T-cell (primary cell): Measurements from ENCODE around the gene NLRC3. TPM values are rescaled to one million over a fixed set of nuclear protein-coding genes. Genes with fewer than 3 reads are reported as not detected.
"Not testable (repeated sequence)": the region's sequence is repeated elsewhere in the genome, so short reads cannot be mapped to it uniquely, and the experiment has no call there.

Experiments
- ATAC-seq, 4 experiments: fragments of 200-7000 bp in 3 of 4; fragments of 150-1000 bp in 1 of 4; cut with Tn5 transposase; replicated peaks in 1 of 4; 1 replicate in 3 of 4; 2 replicates in 1 of 4; pipeline ENCODE4 v1.10.0; 2021; ENCODE audit warnings: moderate library complexity in 3 of 4, mild to moderate bottlenecking in 2 of 4, moderate number of reproducible peaks in 1 of 4
- CTCF ChIA-PET, 2 donors: fragments of 300-600 bp; sonication (Branson Sonifier 250); formaldehyde crosslinking; loops; one replicate each; lab custom pipeline; 2022; ENCODE audit warnings: antibody characterized with exemption in 2 of 2; lab: Charles Lee
- POLR2A ChIA-PET, 2 donors: fragments of 300-600 bp; sonication (Branson Sonifier 250); formaldehyde crosslinking; loops; one replicate each; lab custom pipeline; 2022; ENCODE audit warnings: antibody characterized with exemption in 2 of 2; lab: Charles Lee
- DNase-seq, 35 experiments: peaks; one replicate each; pipeline versions ENCODE4 v3.0.0 to v3.0.0-alpha.2; 2013 to 2023
- H3K27ac ChIP-seq: one replicate; pipeline ENCODE4 v1.5.1; 2013; ENCODE audit warnings: low read length
- H3K27me3 ChIP-seq, 2 experiments: replicated peaks in 1 of 2; 1 replicate in 1 of 2; 2 replicates in 1 of 2; pipeline versions ENCODE4 v1.6.1 to v1.7.0; 2013; ENCODE audit warnings: low read length in 1 of 2, mixed read lengths in 1 of 2; ENCODE audit not compliant: control insufficient read depth in 2 of 2, insufficient read depth in 2 of 2; ENCODE audit errors: extremely low read depth in 1 of 2
- H3K36me3 ChIP-seq, 2 donors: 1 replicate in 1 of 2; 2 replicates in 1 of 2; pipeline versions ENCODE4 v1.6.1 to v1.7.0; 2013; ENCODE audit warnings: low read length in 1 of 2; ENCODE audit not compliant: control insufficient read depth in 2 of 2, insufficient read depth in 1 of 2; ENCODE audit errors: extremely low read depth in 1 of 2
- H3K4me1 ChIP-seq, 2 experiments: 1 replicate in 1 of 2; 2 replicates in 1 of 2; pipeline versions ENCODE4 v1.6.1 to v1.7.0; 2013; ENCODE audit warnings: low read length in 2 of 2, mixed read lengths in 1 of 2; ENCODE audit not compliant: insufficient read depth in 2 of 2, control insufficient read depth in 1 of 2; ENCODE audit errors: extremely low read depth in 1 of 2
- H3K4me3 ChIP-seq, 2 donors: 1 replicate in 1 of 2; 2 replicates in 1 of 2; pipeline versions ENCODE4 v1.5.1 to v1.7.0; 2013; ENCODE audit warnings: mild to moderate bottlenecking in 2 of 2, low read length in 1 of 2, moderate library complexity in 1 of 2; ENCODE audit not compliant: control insufficient read depth in 1 of 2; ENCODE audit errors: extremely low read depth in 1 of 2
- H3K9me3 ChIP-seq: 2 replicates; pipeline ENCODE4 v1.7.0; 2013
- H3K27ac Mint-ChIP-seq, 2 donors: one replicate each; pipeline ENCODE4 v1.8.0; 2020 to 2021; ENCODE audit warnings: mild to moderate bottlenecking in 2 of 2, mixed read lengths in 2 of 2
- H3K27me3 Mint-ChIP-seq, 2 donors: one replicate each; pipeline ENCODE4 v1.8.0; 2021 to 2022; ENCODE audit warnings: mixed read lengths in 2 of 2
- H3K36me3 Mint-ChIP-seq: one replicate; pipeline ENCODE4 v1.8.0; 2021; ENCODE audit warnings: mixed read lengths
- H3K4me1 Mint-ChIP-seq, 3 donors: one replicate each; pipeline ENCODE4 v1.8.0; 2020 to 2022; ENCODE audit warnings: mixed read lengths in 3 of 3, mild to moderate bottlenecking in 1 of 3
- H3K4me3 Mint-ChIP-seq, 3 donors: one replicate each; pipeline ENCODE4 v1.8.0; 2020 to 2022; ENCODE audit warnings: mild to moderate bottlenecking in 3 of 3, mixed read lengths in 3 of 3, moderate library complexity in 3 of 3
- H3K9me3 Mint-ChIP-seq, 3 donors: one replicate each; pipeline ENCODE4 v1.8.0; 2020 to 2022; ENCODE audit warnings: mixed read lengths in 3 of 3
- WGBS: methylation state at CpG from one replicate; pipeline ENCODE4 v1.1.5; 2013; ENCODE audit warnings: missing lambda C conversion rate; ENCODE audit not compliant: insufficient coverage; 5-methylcytosine and 5-hydroxymethylcytosine counted together
- total RNA-seq, 35 experiments: library from RNA in 6 of 35; stranded (reverse) in 6 of 35; fragments of 120-200 nt in 1 of 35; gene quantifications; one replicate each; pipeline versions ENCODE4 v1.2.1 to v1.2.4 and lab custom pipeline; 2013 to 2026

Gene NLRC3
- total RNA-seq, 5 donors from 2014 or later (not counting 1 experiment from before 2014, with no cell fraction given), result 75.6 to 178 (median 160) TPM

GRCh38 chr16:3527216-3527829 is 49.9 kb downstream of the NLRC3 start:
- H3K9me3 ChIP-seq, CTCF ChIA-PET, H3K4me1 ChIP-seq, ATAC-seq, H3K27ac ChIP-seq, H3K27me3 ChIP-seq, H3K4me3 ChIP-seq, H3K27ac Mint-ChIP-seq, H3K27me3 Mint-ChIP-seq, POLR2A ChIA-PET, H3K9me3 Mint-ChIP-seq, H3K4me3 Mint-ChIP-seq: not testable (repeated sequence)
- WGBS, result no CpG with 5 or more reads among the region's 12 CpGs
- peak in 25 of 35 experiments; percentile 6 to 56 (median 33) for DNase-seq
- peaks cover 1 to 27% (median 23%) of the 10 kb centered on the region in 3 donors for H3K4me1 Mint-ChIP-seq
- peaks cover 40% of the 10 kb centered on the region for H3K36me3 Mint-ChIP-seq
- peaks cover 5 to 47% of the 10 kb centered on the region in 2 donors for H3K36me3 ChIP-seq

- peaks cover 1 to 27% (median 23%) of the 10 kb centered on the region in 3 donors for H3K4me1 Mint-ChIP-seq
- H3K27ac ChIP-seq, result no peak overlapping the region
- H3K9me3 Mint-ChIP-seq, result no peaks in the 10 kb centered on the region
- peaks cover 0 to 3% of the 10 kb centered on the region in 2 experiments for H3K4me1 ChIP-seq
- no peak overlapping the region for H3K4me3 ChIP-seq
- no peaks in the 10 kb centered on the region for H3K27me3 Mint-ChIP-seq
- POLR2A ChIA-PET, result no interaction called here
- peaks cover 38% of the 10 kb centered on the region for H3K36me3 Mint-ChIP-seq
- no peak for DNase-seq
- H3K9me3 ChIP-seq, result no peaks in the 10 kb centered on the region
- no peak overlapping the region for H3K4me3 Mint-ChIP-seq
- WGBS, result 100% methylated on average over 5 of the region's 5 CpGs
- CTCF ChIA-PET, result no interaction called here
- ATAC-seq, result no peak
- H3K27me3 ChIP-seq, result no peaks in the 10 kb centered on the region
- peak overlapping the region; percentile 61 to 85 for H3K27ac Mint-ChIP-seq
- peaks cover 5 to 41% of the 10 kb centered on the region in 2 donors for H3K36me3 ChIP-seq
Observed at GRCh38 chr16:3525951-3526350, 51.3 kb downstream of the NLRC3 start.

GRCh38 chr16:3523281-3523680 is 53.9 kb downstream of the NLRC3 start:
- no peaks in the 10 kb centered on the region for H3K9me3 Mint-ChIP-seq
- ATAC-seq, result no peak
- DNase-seq, result no peak
- no peaks in the 10 kb centered on the region for H3K27me3 ChIP-seq
- no peak overlapping the region for H3K27ac ChIP-seq
- ChIA-PET POLR2A (no interaction called here), CTCF (no interaction called here)
- no peak overlapping the region for H3K27ac Mint-ChIP-seq
- H3K4me1 Mint-ChIP-seq, result peaks cover 1 to 24% (median 20%) of the 10 kb centered on the region in 3 donors
- H3K27me3 Mint-ChIP-seq, result no peaks in the 10 kb centered on the region
- peaks cover 47% of the 10 kb centered on the region for H3K36me3 Mint-ChIP-seq
- H3K36me3 ChIP-seq, result peaks cover 2 to 51% of the 10 kb centered on the region in 2 donors
- no peak overlapping the region for H3K4me3 ChIP-seq
- no peaks in the 10 kb centered on the region for H3K9me3 ChIP-seq
- peaks cover 0 to 3% of the 10 kb centered on the region in 2 experiments for H3K4me1 ChIP-seq
- WGBS, result 100% methylated on average over 2 of the region's 3 CpGs
- no peak overlapping the region for H3K4me3 Mint-ChIP-seq

- H3K27ac ChIP-seq, result no peak overlapping the region
- H3K9me3 ChIP-seq, result no peaks in the 10 kb centered on the region
- WGBS, result 97% methylated on average over 7 of the region's 8 CpGs
- peaks cover 2 to 57% of the 10 kb centered on the region in 2 donors for H3K36me3 ChIP-seq
- ATAC-seq, result no peak
- POLR2A ChIA-PET, result no interaction called here
- no peak for DNase-seq
- no peaks in the 10 kb centered on the region for H3K27me3 ChIP-seq
- CTCF ChIA-PET, result interaction anchor here in 1 of 2 donors (0.6 kb wide), 1 partner anchor 295 kb away, joined by 5 read pairs; no protein-coding TSS in a partner anchor
- Mint-ChIP-seq H3K4me1 (peaks cover 3 to 9% (median 9%) of the 10 kb centered on the region in 3 donors), H3K36me3 (peaks cover 60% of the 10 kb centered on the region), H3K4me3 (no peak overlapping the region), H3K27ac (no peak overlapping the region), H3K27me3 (no peaks in the 10 kb centered on the region), H3K9me3 (no peaks in the 10 kb centered on the region)
- no peak overlapping the region for H3K4me3 ChIP-seq
- no peaks in the 10 kb centered on the region for H3K4me1 ChIP-seq
Observed at GRCh38 chr16:3520841-3521240, 56.4 kb downstream of the NLRC3 start.

- Mint-ChIP-seq H3K27ac (no peak overlapping the region), H3K27me3 (no peaks in the 10 kb centered on the region), H3K36me3 (peaks cover 60% of the 10 kb centered on the region), H3K4me3 (no peak overlapping the region), H3K9me3 (no peaks in the 10 kb centered on the region), H3K4me1 (peaks cover 2 to 6% (median 5%) of the 10 kb centered on the region in 3 donors)
- H3K9me3 ChIP-seq, result no peaks in the 10 kb centered on the region
- no peak for ATAC-seq
- ChIA-PET CTCF (interaction anchor here in 1 of 2 donors (0.5 kb wide), 1 partner anchor 169 kb away, joined by 4 read pairs; no protein-coding TSS in a partner anchor), POLR2A (no interaction called here)
- peaks cover 2 to 60% of the 10 kb centered on the region in 2 donors for H3K36me3 ChIP-seq
- H3K27ac ChIP-seq, result no peak overlapping the region
- DNase-seq, result no peak
- H3K27me3 ChIP-seq, result no peaks in the 10 kb centered on the region
- 89% methylated on average over 2 of the region's 4 CpGs for WGBS
- H3K4me3 ChIP-seq, result no peak overlapping the region
- no peaks in the 10 kb centered on the region for H3K4me1 ChIP-seq
Observed at GRCh38 chr16:3520413-3520812, 56.8 kb downstream of the NLRC3 start.

GRCh38 chr16:3519581-3519980 is 57.6 kb downstream of the NLRC3 start:
- H3K36me3 Mint-ChIP-seq, result peaks cover 59% of the 10 kb centered on the region

More at GRCh38 chr16:3519581-3519980, 57.6 kb downstream of the NLRC3 start:
- no peaks in the 10 kb centered on the region for H3K9me3 ChIP-seq
- no peak overlapping the region for H3K27ac Mint-ChIP-seq
- H3K9me3 Mint-ChIP-seq, result no peaks in the 10 kb centered on the region
- ATAC-seq (no peak), DNase-seq (no peak)
- WGBS, result 100% methylated on average over 1 of the region's 2 CpGs
- H3K27ac ChIP-seq, result no peak overlapping the region
- H3K4me3 ChIP-seq, result no peak overlapping the region
- H3K4me1 ChIP-seq, result no peaks in the 10 kb centered on the region
- no peak overlapping the region for H3K4me3 Mint-ChIP-seq
- ChIA-PET CTCF (interaction anchor here in 1 of 2 donors (0.5 kb wide), 1 partner anchor 168 kb away, joined by 4 read pairs; no protein-coding TSS in a partner anchor), POLR2A (interaction anchor here in 1 of 2 donors (0.6 kb wide), 2 partner anchors 127 to 500 kb away, joined by 3 to 4 read pairs; no protein-coding TSS in a partner anchor)
- H3K27me3 Mint-ChIP-seq, result no peaks in the 10 kb centered on the region
- peaks cover 2 to 60% of the 10 kb centered on the region in 2 donors for H3K36me3 ChIP-seq
- no peaks in the 10 kb centered on the region for H3K27me3 ChIP-seq
- H3K4me1 Mint-ChIP-seq, result peaks cover 0 to 3% (median 2%) of the 10 kb centered on the region in 3 donors
